GM10266 (cell line): ENCODE data around the gene EFHB.
"Not testable (repeated sequence)": the region's sequence is repeated elsewhere in the genome, so short reads cannot be mapped to it uniquely, and the experiment has no call there.

Source experiments
- DNase-seq: peaks from one replicate; pipeline ENCODE4 v3.0.0; 2012; ENCODE audit errors: extremely low spot score
- CTCF ChIP-seq: IDR thresholded peaks from 2 replicates; pipeline ENCODE4 v1.5.1; 2012; ENCODE audit warnings: mild to moderate bottlenecking, low read depth; ENCODE audit not compliant: control insufficient read depth, insufficient read depth; ENCODE audit errors: missing control alignments

EFHB gene

GRCh38 chr3:19960696-19961095 is 26.7 kb upstream of the EFHB start:
- DNase-seq, result no peak
- no peak for TF ChIP-seq CTCF

- no peak for DNase-seq
- no peak for TF ChIP-seq CTCF
These were observed 25.5 kb upstream of the EFHB start for GRCh38 chr3:19959505-19959904.

- DNase-seq, result not testable (repeated sequence)
These were observed 23.3 kb upstream of the EFHB start for GRCh38 chr3:19957354-19957753.

GRCh38 chr3:19954676-19955075 is 20.7 kb upstream of the EFHB start:
- no peak for TF ChIP-seq CTCF
- DNase-seq, result no peak

- no peak for TF ChIP-seq CTCF
- no peak for DNase-seq
These were observed 16.3 kb upstream of the EFHB start for GRCh38 chr3:19950316-19950715.

GRCh38 chr3:19948226-19948591 is 14.2 kb upstream of the EFHB start:
- DNase-seq, result no peak
- no peak for TF ChIP-seq CTCF

- TF ChIP-seq CTCF, result no peak
- peak; percentile 33 for DNase-seq
These were observed 13.7 kb upstream of the EFHB start for GRCh38 chr3:19947549-19948225.
